Ectodermal cell (in vitro differentiated cells): ENCODE measurements around the gene DMRTC2.

Source experiments
- H3K27ac ChIP-seq: 2 replicates; pipeline ENCODE4 v1.7.0; 2013; ENCODE audit warnings: mild to moderate bottlenecking, low read depth, low read length; ENCODE audit not compliant: insufficient read depth, poor library complexity, severe bottlenecking
- H3K27me3 ChIP-seq: 2 replicates; pipeline ENCODE4 v1.7.0; 2013; ENCODE audit warnings: mild to moderate bottlenecking, low read length; ENCODE audit not compliant: insufficient read depth, control insufficient read depth, poor library complexity, severe bottlenecking
- H3K36me3 ChIP-seq: one replicate; pipeline ENCODE4 v1.7.0; 2013; ENCODE audit warnings: low read length; ENCODE audit not compliant: control insufficient read depth, insufficient read depth
- H3K4me1 ChIP-seq: one replicate; pipeline ENCODE4 v1.7.0; 2013; ENCODE audit warnings: low read length; ENCODE audit not compliant: control insufficient read depth, insufficient read depth
- H3K4me3 ChIP-seq: 2 replicates; pipeline ENCODE4 v1.7.0; 2013; ENCODE audit warnings: low read depth, low read length, control low read depth; ENCODE audit not compliant: insufficient read depth
- H3K9me3 ChIP-seq: 2 replicates; pipeline ENCODE4 v1.7.0; 2013; ENCODE audit warnings: mild to moderate bottlenecking, low read length, moderate library complexity; ENCODE audit not compliant: control insufficient read depth
- WGBS, 2 experiments: methylation state at CpG; one replicate each; pipeline ENCODE4 v1.1.7; 2013; ENCODE audit warnings: missing lambda C conversion rate in 2 of 2; 5-methylcytosine and 5-hydroxymethylcytosine counted together

The DMRTC2 gene

GRCh38 chr19:41844601-41845000 is 241 bp upstream of the DMRTC2 start, which contains the start of gene LYPD4:
LYPD4 (minus strand) TSS chr19:41844683; CDS start chr19:41839285, 5,398 bp downstream.
- WGBS, 2 experiments = 88 to 90% methylated on average over 30 of the region's 30 CpGs
- Histone ChIP-seq H3K36me3 (no peaks in the 10 kb centered on the region), H3K27me3 (peaks cover 3% of the 10 kb centered on the region), H3K9me3 (no peaks in the 10 kb centered on the region), H3K4me1 (no peaks in the 10 kb centered on the region), H3K4me3 (no peak within 1 kb of the TSS), H3K27ac (no peak within 1 kb of the TSS)

GRCh38 chr19:41845051-41845590 is 279 bp downstream of the DMRTC2 start:
- H3K9me3 ChIP-seq = no peaks in the 10 kb centered on the region
- no peaks in the 10 kb centered on the region for H3K4me1 ChIP-seq
- H3K27me3 ChIP-seq = peaks cover 3% of the 10 kb centered on the region
- H3K27ac ChIP-seq = no peak overlapping the region
- H3K4me3 ChIP-seq = no peak overlapping the region
- H3K36me3 ChIP-seq = no peaks in the 10 kb centered on the region
- WGBS, 2 experiments = 92 to 96% methylated on average over 18 to 23 of the region's 23 CpGs

- Histone ChIP-seq H3K4me3 (no peak overlapping the region), H3K36me3 (no peaks in the 10 kb centered on the region), H3K27me3 (peaks cover 11% of the 10 kb centered on the region), H3K9me3 (no peaks in the 10 kb centered on the region), H3K27ac (no peak overlapping the region), H3K4me1 (no peaks in the 10 kb centered on the region)
- 91 to 92% methylated on average over 19 of the region's 19 CpGs for WGBS, 2 experiments
These were observed 2.7 kb downstream of the DMRTC2 start for GRCh38 chr19:41847351-41848105.

GRCh38 chr19:41848666-41849065 is 3.8 kb downstream of the DMRTC2 start:
- H3K27ac ChIP-seq = no peak overlapping the region
- no peaks in the 10 kb centered on the region for H3K9me3 ChIP-seq
- peaks cover 17% of the 10 kb centered on the region for H3K27me3 ChIP-seq
- no peaks in the 10 kb centered on the region for H3K4me1 ChIP-seq
- WGBS, 2 experiments = 87 to 89% methylated on average over 6 of the region's 6 CpGs
- H3K36me3 ChIP-seq = no peaks in the 10 kb centered on the region
- no peak overlapping the region for H3K4me3 ChIP-seq

- H3K4me3 ChIP-seq = no peak overlapping the region
- no peaks in the 10 kb centered on the region for H3K36me3 ChIP-seq
- no peaks in the 10 kb centered on the region for H3K4me1 ChIP-seq
- H3K27ac ChIP-seq = no peak overlapping the region
- no peaks in the 10 kb centered on the region for H3K9me3 ChIP-seq
- 83 to 96% methylated on average over 2 of the region's 2 CpGs for WGBS, 2 experiments
- H3K27me3 ChIP-seq = peaks cover 21% of the 10 kb centered on the region
These were observed 4.2 kb downstream of the DMRTC2 start for GRCh38 chr19:41849067-41849466.

GRCh38 chr19:41850381-41850780 is 5.5 kb downstream of the DMRTC2 start:
- no peaks in the 10 kb centered on the region for H3K4me1 ChIP-seq
- no peak overlapping the region for H3K27ac ChIP-seq
- H3K9me3 ChIP-seq = no peaks in the 10 kb centered on the region
- H3K36me3 ChIP-seq = no peaks in the 10 kb centered on the region
- H3K27me3 ChIP-seq = peaks cover 29% of the 10 kb centered on the region
- no peak overlapping the region for H3K4me3 ChIP-seq
- WGBS, 2 experiments = 86 to 87% methylated on average over 5 of the region's 5 CpGs

- H3K9me3 ChIP-seq = no peaks in the 10 kb centered on the region
- H3K4me1 ChIP-seq = no peaks in the 10 kb centered on the region
- no peak overlapping the region for H3K27ac ChIP-seq
- no peak overlapping the region for H3K4me3 ChIP-seq
- 59% methylated on average over 4 of the region's 4 CpGs for WGBS, 2 experiments
- peaks cover 29% of the 10 kb centered on the region for H3K27me3 ChIP-seq
- H3K36me3 ChIP-seq = no peaks in the 10 kb centered on the region
These were observed 6.6 kb downstream of the DMRTC2 start for GRCh38 chr19:41851456-41851855.

GRCh38 chr19:41853344-41853743 is 8.5 kb downstream of the DMRTC2 start:
- peaks cover 29% of the 10 kb centered on the region for H3K27me3 ChIP-seq
- H3K9me3 ChIP-seq = no peaks in the 10 kb centered on the region
- H3K36me3 ChIP-seq = no peaks in the 10 kb centered on the region
- no peaks in the 10 kb centered on the region for H3K4me1 ChIP-seq
- no peak overlapping the region for H3K27ac ChIP-seq
- 56 to 75% methylated on average over 2 of the region's 2 CpGs for WGBS, 2 experiments
- no peak overlapping the region for H3K4me3 ChIP-seq

- H3K27me3 ChIP-seq = peaks cover 26% of the 10 kb centered on the region
- no peak overlapping the region for H3K27ac ChIP-seq
- WGBS, 2 experiments = 66 to 72% methylated on average over 2 of the region's 2 CpGs
- H3K4me3 ChIP-seq = no peak overlapping the region
- no peaks in the 10 kb centered on the region for H3K36me3 ChIP-seq
- H3K9me3 ChIP-seq = no peaks in the 10 kb centered on the region
- H3K4me1 ChIP-seq = no peaks in the 10 kb centered on the region
These were observed 8.9 kb downstream of the DMRTC2 start for GRCh38 chr19:41853768-41854167.

GRCh38 chr19:41859213-41859617 is 14.4 kb downstream of the DMRTC2 start:
- Histone ChIP-seq H3K27ac (no peak overlapping the region), H3K4me1 (peaks cover 17% of the 10 kb centered on the region), H3K36me3 (peaks cover 32% of the 10 kb centered on the region), H3K9me3 (no peaks in the 10 kb centered on the region), H3K4me3 (no peak overlapping the region), H3K27me3 (peaks cover 6% of the 10 kb centered on the region)
- WGBS, 2 experiments = 17 to 18% methylated on average over 7 to 8 of the region's 8 CpGs
